Activated T-helper 1 cell treated with Interleukin-2 at 50 U/mL for 16 hours (primary cell): ENCODE data around the gene RHBDL2.
"Not testable (repeated sequence)": the region's sequence is repeated elsewhere in the genome, so short reads cannot be mapped to it uniquely, and the experiment has no call there.

Source experiments
- DNase-seq: peaks from one replicate; pipeline ENCODE4 v3.0.0-alpha.2; 2020; ENCODE audit warnings: low read depth

The RHBDL2 gene

GRCh38 chr1:38875811-38876210 is 65.8 kb downstream of the RHBDL2 start:
- no peak for DNase-seq

DNA sequence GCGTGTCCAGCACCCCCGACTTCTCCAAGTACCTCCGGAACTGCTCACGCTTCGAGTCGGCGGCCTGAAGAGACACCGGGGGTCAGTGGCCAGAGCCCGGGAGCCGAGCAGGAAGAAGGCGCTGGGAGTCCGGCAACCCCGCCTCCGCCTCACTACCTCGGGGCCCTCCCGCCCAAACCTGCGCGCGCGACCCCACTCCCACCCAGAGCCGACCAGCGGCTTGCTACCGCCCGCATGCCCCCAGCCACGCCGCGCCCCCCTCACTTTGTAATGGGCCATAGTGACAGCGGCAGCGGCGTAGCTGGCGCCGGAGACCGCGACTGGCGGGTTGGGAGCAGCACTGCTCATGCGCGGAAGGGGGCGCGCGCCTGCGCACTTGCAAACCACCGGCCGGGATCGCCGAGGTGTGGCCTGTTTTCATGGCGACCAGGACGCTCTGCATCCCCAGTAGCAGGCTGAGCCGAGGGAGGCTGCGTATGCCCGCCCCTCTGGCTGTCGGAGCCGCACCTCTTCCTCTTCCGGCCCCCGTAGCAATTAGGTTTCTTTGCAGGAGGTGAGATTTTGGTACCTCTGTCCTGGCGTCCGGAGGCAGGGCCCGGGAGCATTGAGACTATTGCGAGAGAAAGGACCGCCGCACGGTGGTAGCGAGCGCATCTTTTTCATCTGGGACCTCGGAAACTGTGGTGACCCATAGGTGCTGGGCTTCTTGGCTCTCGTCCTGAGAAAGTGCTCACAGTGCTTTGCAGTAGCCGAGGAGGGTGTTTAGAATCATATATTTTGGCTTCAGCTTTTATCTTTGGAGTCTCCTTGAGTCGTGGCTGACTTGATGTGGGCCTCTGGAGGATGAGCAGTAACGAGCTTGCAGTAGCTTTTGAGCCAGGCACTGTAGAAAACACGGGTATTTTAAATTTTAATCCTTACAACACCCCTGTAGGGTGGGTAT is 68.3 kb downstream of the RHBDL2 start, which contains the start of gene MYCBP:
Gene MYCBP (minus strand): TSS at position 322 of the 943 bp plus-strand sequence. CDS start 43 bp downstream, at position 279.
- peak; percentile 97 for DNase-seq

- DNase-seq, result peak; percentile 9
These were observed 69.1 kb downstream of the RHBDL2 start for GRCh38 chr1:38872401-38873026.

DNA sequence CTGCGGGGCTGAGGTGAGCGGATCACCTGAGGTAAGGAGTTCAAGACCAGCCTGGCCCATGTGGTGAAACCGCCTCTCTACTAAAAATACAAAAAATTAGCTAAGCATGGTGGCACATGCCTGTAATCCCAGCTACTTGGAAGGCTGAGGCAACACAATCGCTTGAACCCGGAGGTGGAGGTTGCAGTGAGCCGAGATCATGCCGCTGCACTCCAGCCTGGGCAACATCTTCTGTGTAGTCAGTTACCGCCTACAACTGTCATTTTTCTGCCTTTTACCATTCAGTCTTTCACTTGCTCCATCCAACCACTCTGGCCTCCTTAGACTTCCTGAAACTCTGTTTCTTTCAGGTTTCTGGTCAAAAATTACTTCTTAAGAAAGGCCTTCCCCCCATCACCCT is 70.6 kb downstream of the RHBDL2 start:
- DNase-seq, result no peak

- DNase-seq, result no peak
These were observed 74.4 kb downstream of the RHBDL2 start for GRCh38 chr1:38867208-38867607.

DNA sequence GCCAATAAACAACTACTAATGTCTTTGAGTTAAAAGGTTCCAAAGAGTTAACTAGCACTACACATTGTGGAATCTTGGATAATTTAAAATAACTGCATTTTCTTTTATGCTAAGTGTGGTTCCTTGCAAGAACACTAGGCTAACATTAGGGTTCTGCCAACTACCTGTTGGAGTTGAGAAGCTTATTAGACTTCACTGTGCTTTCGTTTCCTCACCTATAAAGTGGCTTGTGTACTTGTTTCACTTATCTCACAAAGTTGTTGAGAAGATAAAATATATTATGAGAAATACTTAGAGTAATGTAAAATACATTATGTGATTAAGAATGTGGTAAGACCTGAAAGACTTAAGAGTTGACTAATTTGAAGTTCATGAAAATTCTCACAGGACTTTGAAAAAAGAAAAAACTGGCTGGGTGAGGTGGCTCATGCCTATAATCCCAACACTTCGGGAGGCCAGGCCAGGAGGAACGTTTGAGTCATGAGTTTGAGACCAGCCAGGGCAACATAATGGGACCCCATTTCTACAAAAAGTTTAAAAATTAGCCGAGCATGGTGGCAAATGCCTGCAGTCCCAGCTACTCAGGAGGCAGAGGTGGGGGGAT is 76.4 kb downstream of the RHBDL2 start:
- no peak for DNase-seq

- DNase-seq, result no peak
These were observed 81.2 kb downstream of the RHBDL2 start for GRCh38 chr1:38860454-38860795.

GRCh38 chr1:38859561-38860453 is 81.8 kb downstream of the RHBDL2 start, which contains the start of gene RRAGC:
RRAGC (minus strand) TSS chr1:38859772; CDS start chr1:38859646, 126 bp downstream.
- peak; percentile 98 for DNase-seq

GRCh38 chr1:38858833-38859560 is 82.6 kb downstream of the RHBDL2 start:
- DNase-seq, result no peak

DNA sequence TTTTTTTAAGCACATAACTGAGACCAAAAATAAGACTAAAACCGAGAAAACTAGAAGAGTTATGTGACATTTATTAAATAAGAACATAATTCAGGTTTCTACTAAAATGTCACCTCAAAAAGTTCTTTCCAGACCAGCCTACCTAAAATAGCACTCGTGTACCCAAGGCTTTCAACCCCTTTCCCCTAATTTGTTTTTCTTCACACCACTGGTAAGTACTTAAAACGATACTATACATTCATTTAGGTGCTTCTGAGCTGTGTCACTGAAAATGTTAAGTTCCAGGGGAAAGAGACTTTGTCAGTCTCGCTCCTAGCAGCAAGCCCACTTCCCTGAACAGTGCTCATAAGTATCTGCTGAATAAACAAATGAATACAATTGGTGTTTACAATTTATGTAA is 88.8 kb downstream of the RHBDL2 start:
- no peak for DNase-seq

- DNase-seq, result no peak
These were observed 93.6 kb downstream of the RHBDL2 start for GRCh38 chr1:38848071-38848470.

DNA sequence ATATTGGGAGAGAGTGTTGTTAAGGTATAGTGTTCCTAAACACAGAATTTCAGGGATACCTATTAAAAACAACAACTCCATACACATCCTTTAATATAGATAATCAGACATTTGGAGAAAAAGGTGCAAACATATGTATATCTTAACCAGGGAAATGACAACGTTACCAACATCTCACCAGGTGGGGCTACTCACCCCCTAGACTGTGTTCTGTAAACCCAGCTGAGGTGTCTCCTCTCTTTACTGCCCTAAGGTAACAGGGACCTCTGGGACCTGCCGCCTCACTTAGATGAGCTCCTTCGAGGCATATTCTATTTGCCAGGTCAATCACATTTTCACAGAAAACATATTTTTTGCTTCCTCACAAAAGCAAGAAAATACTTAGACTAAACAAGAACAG is 95.4 kb downstream of the RHBDL2 start:
- no peak for DNase-seq

DNA sequence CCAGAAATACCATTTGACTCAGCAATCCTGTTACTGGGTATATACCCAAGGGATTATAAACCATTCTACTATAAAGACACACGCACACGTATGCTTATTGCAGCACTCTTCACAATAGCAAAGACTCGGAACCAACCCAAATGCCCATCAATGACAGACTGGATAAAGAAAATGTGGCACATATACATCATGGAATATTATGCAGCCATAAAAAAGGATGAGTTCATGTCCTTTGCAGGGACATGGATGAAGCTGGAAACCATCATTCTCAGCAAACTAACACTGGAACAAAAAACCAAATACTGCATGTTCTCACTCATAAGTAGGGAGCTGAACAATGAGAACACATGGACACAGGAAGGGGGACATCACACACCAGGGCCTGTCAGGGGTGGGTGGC is 96.5 kb downstream of the RHBDL2 start:
- not testable (repeated sequence) for DNase-seq

GRCh38 chr1:38840281-38840680 is 101.3 kb downstream of the RHBDL2 start:
- no peak for DNase-seq

DNA sequence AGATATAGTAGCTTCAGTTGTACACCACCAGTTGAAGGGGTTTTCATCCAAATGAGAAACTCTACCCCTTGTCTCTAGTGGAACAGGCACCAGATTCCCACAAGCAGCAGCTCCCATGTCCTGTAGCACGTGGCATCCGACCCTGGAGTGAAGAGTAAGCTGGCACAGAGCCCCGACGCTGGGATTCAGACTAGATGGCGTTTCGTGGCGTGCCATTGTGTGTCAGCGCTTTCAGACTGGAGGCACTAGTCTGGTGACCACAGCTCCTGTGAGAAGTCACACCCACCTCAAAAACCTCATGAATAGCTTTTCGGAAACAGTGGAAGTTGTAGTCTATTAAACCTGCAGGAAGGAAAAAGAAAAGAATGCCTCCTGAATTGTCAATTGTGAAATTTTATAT is 102.3 kb downstream of the RHBDL2 start:
- no peak for DNase-seq

DNA sequence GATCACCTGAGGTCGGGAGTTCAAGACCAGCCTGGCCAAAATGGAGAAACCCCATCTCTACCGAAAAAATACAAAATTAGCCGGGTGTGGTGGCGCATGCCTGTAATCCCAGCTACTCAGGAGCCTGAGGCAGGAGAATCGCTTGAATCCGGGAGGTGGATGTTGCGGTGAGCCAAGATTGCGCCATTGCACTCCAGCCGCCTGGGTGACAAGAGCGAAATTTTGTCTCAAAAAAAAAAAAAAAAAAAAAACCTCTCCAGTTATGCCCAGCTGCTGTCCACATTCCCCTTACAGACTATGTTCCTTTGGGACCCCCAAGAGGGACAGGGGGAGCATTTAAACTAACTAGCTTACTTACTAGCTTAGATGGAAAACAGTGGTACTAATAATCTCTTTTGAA is 105.3 kb downstream of the RHBDL2 start:
- DNase-seq, result not testable (repeated sequence)
